ENCODE measurements around the gene LRRC10B. TPM values are rescaled to one million over a fixed set of nuclear protein-coding genes. Genes with fewer than 3 reads are reported as not detected.
A peak's percentile ranks its signal among the peaks of the same experiment; 100 is the strongest.

Gene LRRC10B
- total and polyA plus RNA-seq, 8 donors = 0.43 to 1.3 (median 0.75) TPM; not detected in 2

DNA sequence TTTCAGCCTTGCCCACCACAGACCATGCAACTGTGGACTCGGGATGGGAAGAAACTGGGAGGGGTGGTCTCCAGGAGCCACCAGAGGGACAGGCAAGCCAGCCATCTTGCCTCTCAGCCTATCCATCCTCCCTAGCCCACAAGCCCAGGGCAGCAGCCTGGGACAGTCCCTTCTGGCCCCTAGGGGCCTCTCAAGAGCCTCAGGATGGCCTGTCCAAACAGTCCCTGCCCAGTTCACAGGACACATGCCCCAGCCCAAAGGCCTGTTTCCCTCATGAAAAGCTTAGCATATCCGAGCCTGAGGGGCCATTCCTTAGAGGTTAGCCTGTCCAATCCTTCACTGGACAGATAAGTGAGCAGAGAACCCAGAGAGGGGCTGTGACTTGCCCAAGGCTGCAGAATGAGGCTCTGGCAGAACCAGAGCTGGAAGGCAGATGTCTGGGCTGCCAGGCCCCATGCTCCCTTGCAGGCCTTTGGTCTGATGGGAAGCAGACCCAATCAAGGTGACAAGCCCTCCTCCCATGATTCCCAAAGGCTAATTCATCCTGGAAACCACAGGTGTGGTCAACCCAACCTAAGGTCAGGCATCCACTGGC is 28.2 kb downstream of the LRRC10B start:
- H3K4me1 ChIP-seq = peaks cover 0 to 29% (median 18%) of the 10 kb centered on the region in 4 donors
- H3K4me3 ChIP-seq = no peak overlapping the region
- intact Hi-C loops (cut with DNase I; ENCODE audit: low total_unique reads) = no loop called here
- no peaks in the 10 kb centered on the region for H3K9me3 ChIP-seq
- 80 to 86% (median 85%) methylated on average over 1 to 2 of the region's 2 CpGs for WGBS, 5 donors
- TF ChIP-seq, protein P1, sequence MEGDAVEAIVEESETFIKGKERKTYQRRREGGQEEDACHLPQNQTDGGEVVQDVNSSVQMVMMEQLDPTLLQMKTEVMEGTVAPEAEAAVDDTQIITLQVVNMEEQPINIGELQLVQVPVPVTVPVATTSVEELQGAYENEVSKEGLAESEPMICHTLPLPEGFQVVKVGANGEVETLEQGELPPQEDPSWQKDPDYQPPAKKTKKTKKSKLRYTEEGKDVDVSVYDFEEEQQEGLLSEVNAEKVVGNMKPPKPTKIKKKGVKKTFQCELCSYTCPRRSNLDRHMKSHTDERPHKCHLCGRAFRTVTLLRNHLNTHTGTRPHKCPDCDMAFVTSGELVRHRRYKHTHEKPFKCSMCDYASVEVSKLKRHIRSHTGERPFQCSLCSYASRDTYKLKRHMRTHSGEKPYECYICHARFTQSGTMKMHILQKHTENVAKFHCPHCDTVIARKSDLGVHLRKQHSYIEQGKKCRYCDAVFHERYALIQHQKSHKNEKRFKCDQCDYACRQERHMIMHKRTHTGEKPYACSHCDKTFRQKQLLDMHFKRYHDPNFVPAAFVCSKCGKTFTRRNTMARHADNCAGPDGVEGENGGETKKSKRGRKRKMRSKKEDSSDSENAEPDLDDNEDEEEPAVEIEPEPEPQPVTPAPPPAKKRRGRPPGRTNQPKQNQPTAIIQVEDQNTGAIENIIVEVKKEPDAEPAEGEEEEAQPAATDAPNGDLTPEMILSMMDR (IDR thresholded peaks at IDR 0.05) = no peak
- no peak for TF ChIP-seq POLR2AphosphoS5 (IDR thresholded peaks at IDR 0.05)
- no peak for TF ChIP-seq EP300 (IDR thresholded peaks at IDR 0.05)
- no peak for TF ChIP-seq POLR2A (IDR thresholded peaks at IDR 0.05)
- H3K36me3 ChIP-seq = no peaks in the 10 kb centered on the region
- peaks cover 0 to 53% (median 0%) of the 10 kb centered on the region in 3 donors for H3K27me3 ChIP-seq
- no peak overlapping the region for H3K27ac ChIP-seq
- no peak for DNase-seq

DNA sequence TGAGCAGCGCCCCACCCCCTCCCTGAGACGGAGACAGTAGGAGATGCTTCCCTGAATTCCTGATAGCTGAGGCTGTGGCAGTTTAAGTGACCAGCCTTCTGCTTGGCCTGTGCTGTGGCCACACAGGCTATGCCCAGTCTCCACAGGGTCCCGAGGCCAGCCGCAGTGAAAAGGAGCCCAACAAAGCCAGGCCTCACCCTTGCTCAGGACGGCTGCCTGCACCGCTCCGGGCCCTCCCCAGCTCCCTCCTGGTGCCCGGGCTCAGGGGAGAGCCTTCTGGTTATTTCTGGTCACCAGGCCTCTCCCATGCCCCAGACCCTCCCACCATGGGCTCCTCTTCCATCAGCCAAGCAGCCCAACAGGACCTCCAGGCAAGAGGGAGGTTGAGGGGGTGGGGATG is 28.8 kb downstream of the LRRC10B start:
- TF ChIP-seq POLR2AphosphoS5 (IDR thresholded peaks at IDR 0.05) (no peak), POLR2A (IDR thresholded peaks at IDR 0.05) (no peak), EP300 (IDR thresholded peaks at IDR 0.05) (no peak)
- TF ChIP-seq, protein P1 (IDR thresholded peaks at IDR 0.05) = no peak
- intact Hi-C loops (cut with DNase I; ENCODE audit: low total_unique reads) = no loop called here
- no peaks in the 10 kb centered on the region for H3K9me3 ChIP-seq
- peaks cover 0 to 48% (median 0%) of the 10 kb centered on the region in 3 donors for H3K27me3 ChIP-seq
- H3K27ac ChIP-seq = no peak overlapping the region
- no peaks in the 10 kb centered on the region for H3K36me3 ChIP-seq
- H3K4me3 ChIP-seq = no peak overlapping the region
- no peak for DNase-seq
- H3K4me1 ChIP-seq = peaks cover 0 to 29% (median 21%) of the 10 kb centered on the region in 4 donors
- 88 to 98% (median 94%) methylated on average over 7 to 8 of the region's 8 CpGs for WGBS, 5 donors

DNA sequence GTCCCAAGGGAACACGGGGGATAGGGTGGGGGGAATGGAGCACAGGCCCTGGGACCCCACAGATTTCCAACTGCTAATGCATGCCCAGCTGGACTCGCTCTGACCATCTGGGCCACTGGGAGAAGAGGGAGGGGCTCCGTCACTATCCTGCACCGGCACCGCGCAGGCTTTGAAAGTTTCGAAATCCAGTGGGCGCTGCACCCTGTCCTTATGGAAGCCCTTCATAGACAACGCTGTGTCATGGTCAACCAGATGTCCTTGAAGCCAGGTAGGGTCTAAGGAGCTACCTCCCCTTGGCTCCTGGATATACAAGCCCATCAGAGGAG is 30.1 kb downstream of the LRRC10B start:
- Histone ChIP-seq H3K9me3 (no peaks in the 10 kb centered on the region), H3K36me3 (no peaks in the 10 kb centered on the region), H3K27ac (no peak overlapping the region), H3K4me3 (no peak overlapping the region), H3K27me3 (peaks cover 0 to 38% (median 0%) of the 10 kb centered on the region in 3 donors), H3K4me1 (peaks cover 0 to 29% (median 17%) of the 10 kb centered on the region in 4 donors)
- no peak for DNase-seq
- WGBS, 5 donors = 67 to 75% (median 73%) methylated on average over 3 to 9 of the region's 9 CpGs
- TF ChIP-seq EP300 (IDR thresholded peaks at IDR 0.05) = no peak
- no peak for TF ChIP-seq POLR2AphosphoS5 (IDR thresholded peaks at IDR 0.05)
- no peak for TF ChIP-seq POLR2A (IDR thresholded peaks at IDR 0.05)
- intact Hi-C loops (cut with DNase I; ENCODE audit: low total_unique reads) = no loop called here

DNA sequence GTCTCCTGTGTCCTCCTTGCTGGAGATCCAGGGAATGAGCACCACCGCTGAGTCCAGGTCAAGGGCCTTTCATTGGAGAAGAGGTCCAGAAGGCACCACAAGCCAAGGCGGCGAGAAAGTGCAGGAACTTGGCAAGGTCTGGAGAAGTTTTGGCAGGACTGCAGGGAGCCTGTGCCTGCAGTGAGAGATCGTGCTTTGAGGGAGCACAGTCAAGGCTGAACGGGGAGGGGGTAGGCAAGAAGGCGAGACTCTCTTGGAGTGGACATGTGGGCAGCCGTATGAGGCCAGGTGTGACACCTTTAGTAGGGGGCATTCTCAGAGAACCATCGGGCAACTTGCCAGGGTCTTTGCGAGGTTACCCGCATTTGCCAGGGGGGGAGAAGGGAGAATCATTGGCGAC is 30.5 kb downstream of the LRRC10B start:
- intact Hi-C loops (cut with DNase I; ENCODE audit: low total_unique reads) = no loop called here
- Histone ChIP-seq H3K27ac (no peak overlapping the region), H3K4me1 (peaks cover 0 to 29% (median 17%) of the 10 kb centered on the region in 4 donors), H3K9me3 (no peaks in the 10 kb centered on the region), H3K4me3 (no peak overlapping the region), H3K27me3 (peaks cover 0 to 35% (median 0%) of the 10 kb centered on the region in 3 donors), H3K36me3 (no peaks in the 10 kb centered on the region)
- TF ChIP-seq POLR2AphosphoS5 (IDR thresholded peaks at IDR 0.05) (no peak), POLR2A (IDR thresholded peaks at IDR 0.05) (no peak), EP300 (IDR thresholded peaks at IDR 0.05) (no peak)
- TF ChIP-seq, protein P1 (IDR thresholded peaks at IDR 0.05) = no peak
- WGBS, 5 donors = 62 to 81% (median 65%) methylated on average over 11 of the region's 11 CpGs
- DNase-seq = peak in 1 of 2 donors; percentile 29

DNA sequence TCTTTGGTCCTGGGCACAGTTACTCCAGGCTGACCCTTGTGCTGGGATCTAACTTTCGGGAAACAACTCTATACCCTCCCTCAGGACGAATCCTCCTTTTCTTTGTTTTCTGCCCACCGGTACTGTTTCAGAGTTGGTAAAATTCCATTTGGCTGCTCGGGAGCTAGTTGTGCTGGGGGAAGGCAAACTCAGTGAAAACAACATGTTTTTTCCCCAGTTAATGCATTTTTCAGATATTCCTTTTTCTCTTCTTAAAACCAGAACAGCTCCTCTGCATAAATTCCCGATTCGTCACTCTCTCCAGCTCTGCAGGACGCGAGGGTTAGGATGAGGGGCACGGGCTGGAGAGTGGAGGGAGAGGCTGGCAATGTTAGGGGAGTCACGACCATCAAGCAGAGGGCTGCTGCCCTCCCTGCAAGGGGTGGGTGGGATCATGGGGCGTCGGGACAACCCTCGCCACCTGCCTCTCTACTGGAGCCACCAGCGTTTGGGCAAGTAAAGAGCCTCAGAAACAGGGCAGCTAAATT is 31.3 kb downstream of the LRRC10B start:
- no peaks in the 10 kb centered on the region for H3K9me3 ChIP-seq
- no peak overlapping the region for H3K4me3 ChIP-seq
- intact Hi-C loops (cut with DNase I; ENCODE audit: low total_unique reads) = no loop called here
- no peaks in the 10 kb centered on the region for H3K36me3 ChIP-seq
- DNase-seq = no peak
- no peak overlapping the region for H3K27ac ChIP-seq
- peaks cover 0 to 26% (median 0%) of the 10 kb centered on the region in 3 donors for H3K27me3 ChIP-seq
- 64 to 80% (median 74%) methylated on average over 14 of the region's 14 CpGs for WGBS, 5 donors
- TF ChIP-seq, protein P1 (IDR thresholded peaks at IDR 0.05) = no peak
- peaks cover 0 to 21% (median 17%) of the 10 kb centered on the region in 4 donors for H3K4me1 ChIP-seq

Data from stomach (tissue), 9 donors.